ENCODE results near the gene SLCO3A1. TPM values are rescaled to one million over a fixed set of nuclear protein-coding genes. Genes with fewer than 3 reads are reported as not detected.

Gene SLCO3A1
- total and polyA plus RNA-seq, 2 of the 8 experiments (the other 6 are each of a cell fraction or from before 2014, with no cell fraction given) = 15.1 to 20.4 TPM

DNA sequence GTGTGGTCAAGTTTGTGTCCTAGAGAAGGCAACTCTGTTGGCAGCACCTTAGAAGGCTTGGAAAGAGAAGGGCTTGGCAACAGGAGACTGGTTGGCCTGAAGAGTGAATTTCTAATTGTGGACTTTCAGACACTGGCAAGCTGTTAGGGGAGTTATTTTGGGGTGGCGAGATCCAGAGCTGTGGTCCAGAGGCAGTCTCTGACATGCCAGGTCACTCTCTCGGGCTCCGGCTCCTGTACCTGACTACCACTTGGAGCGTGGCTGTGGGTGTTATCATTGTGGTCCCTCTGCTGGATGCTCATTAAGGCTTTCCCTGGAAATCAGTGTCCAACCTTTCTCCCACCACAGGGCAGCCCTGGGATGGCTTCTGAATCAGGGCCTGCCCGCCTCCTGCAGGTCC lies 209.0 kb downstream of the SLCO3A1 start:
- ChIA-PET POLR2A (ENCODE audit: partially characterized antibody) (no interaction called here), CTCF (ENCODE audit: partially characterized antibody) (interaction anchor here (0.9 to 4.6 kb wide), 6 partner anchors 9 to 95 kb away, joined by 3 to 27 read pairs (median 4); no protein-coding TSS in a partner anchor)
- no peak overlapping the region for H2BK12ac ChIP-seq (ENCODE audit: low read depth, low read length)
- TF ChIP-seq RAD21 (IDR thresholded peaks at IDR 0.05 in 1 of 2, conservative IDR thresholded peaks at IDR 0.05 in 1 of 2; ENCODE audit: low read depth in 2 of 2, low read length in 2 of 2) = 0 out of 4 replicates have a peak, but pooled peaks of 1 of the 2 experiments have one; percentile 9
- TF ChIP-seq, protein P1, sequence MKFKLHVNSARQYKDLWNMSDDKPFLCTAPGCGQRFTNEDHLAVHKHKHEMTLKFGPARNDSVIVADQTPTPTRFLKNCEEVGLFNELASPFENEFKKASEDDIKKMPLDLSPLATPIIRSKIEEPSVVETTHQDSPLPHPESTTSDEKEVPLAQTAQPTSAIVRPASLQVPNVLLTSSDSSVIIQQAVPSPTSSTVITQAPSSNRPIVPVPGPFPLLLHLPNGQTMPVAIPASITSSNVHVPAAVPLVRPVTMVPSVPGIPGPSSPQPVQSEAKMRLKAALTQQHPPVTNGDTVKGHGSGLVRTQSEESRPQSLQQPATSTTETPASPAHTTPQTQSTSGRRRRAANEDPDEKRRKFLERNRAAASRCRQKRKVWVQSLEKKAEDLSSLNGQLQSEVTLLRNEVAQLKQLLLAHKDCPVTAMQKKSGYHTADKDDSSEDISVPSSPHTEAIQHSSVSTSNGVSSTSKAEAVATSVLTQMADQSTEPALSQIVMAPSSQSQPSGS (IDR thresholded peaks at IDR 0.05; ENCODE audit: low read length) = no peak
- TF ChIP-seq YY1 (IDR thresholded peaks at IDR 0.05; ENCODE audit: low read depth, low read length) = no peak
- TF ChIP-seq RFX5 (IDR thresholded peaks at IDR 0.05; ENCODE audit: borderline replicate concordance, low read depth, low read length) = no peak
- TF ChIP-seq ZNF274 (IDR thresholded peaks at IDR 0.05; ENCODE audit: borderline replicate concordance, extremely low read depth, low read length) = no peak
- no peak for TF ChIP-seq EP300 (IDR thresholded peaks at IDR 0.05; ENCODE audit: borderline replicate concordance in 1 of 2, low read depth in 2 of 2, low read length in 2 of 2)
- TF ChIP-seq NANOG (IDR thresholded peaks at IDR 0.05; ENCODE audit: insufficient read depth, low read depth, low read length, poor library complexity, severe bottlenecking) = no peak
- H3K4ac ChIP-seq (replicated peaks; ENCODE audit: insufficient read length, low read depth, low read length) = no peak overlapping the region
- H3K36me3 ChIP-seq (ENCODE audit: control insufficient read depth in 2 of 4, insufficient read depth in 4 of 4, low read length in 3 of 4) = no peaks in the 10 kb centered on the region
- no peak overlapping the region for H3K9ac ChIP-seq (replicated peaks in 1 of 4; ENCODE audit: extremely low read depth in 1 of 4, low read depth in 3 of 4, low read length in 3 of 4)
- H3K27ac ChIP-seq (ENCODE audit: low read depth, low read length) = no peak overlapping the region
- H4K8ac ChIP-seq (ENCODE audit: extremely low read depth, insufficient read depth, low read length) = 0 out of 2 replicates have a peak overlapping the region, but pooled peaks have one; percentile 57
- H2BK20ac ChIP-seq (ENCODE audit: low read length) = no peak overlapping the region
- H3K18ac ChIP-seq (ENCODE audit: extremely low read depth, low read length) = no peak overlapping the region
- no peak overlapping the region for H2AFZ ChIP-seq (ENCODE audit: low read length)
- no peaks in the 10 kb centered on the region; a peak in 1 of 4 replicates for H3K79me2 ChIP-seq (ENCODE audit: control insufficient read depth in 1 of 2, insufficient read depth in 2 of 2, low read length in 2 of 2)
- no peak overlapping the region for H3K4me3 ChIP-seq (ENCODE audit: extremely low read depth in 1 of 4, insufficient read depth in 2 of 4, low read depth in 3 of 4, low read length in 4 of 4)
- H4K5ac ChIP-seq (ENCODE audit: insufficient read length, low read depth, low read length) = no peak overlapping the region
- no peak overlapping the region for H2BK5ac ChIP-seq (ENCODE audit: low read depth, low read length)
- DNase-seq (ENCODE audit: low read depth in 1 of 2, low spot score in 2 of 2) (no peak), FAIRE-seq (no peak)
- no peak overlapping the region for H3K23ac ChIP-seq (ENCODE audit: insufficient read length)
- no peaks in the 10 kb centered on the region for H4K20me1 ChIP-seq (replicated peaks in 1 of 2; ENCODE audit: control insufficient read depth in 1 of 2, insufficient read depth in 2 of 2, low read length in 2 of 2)
- no peaks in the 10 kb centered on the region for H3K23me2 ChIP-seq (ENCODE audit: low read depth, low read length)
- no peaks in the 10 kb centered on the region for H3K9me3 ChIP-seq (ENCODE audit: insufficient read depth in 2 of 2, low read depth in 1 of 2, low read length in 1 of 2)
- H3K4me2 ChIP-seq (ENCODE audit: insufficient read depth in 1 of 2, low read depth in 2 of 2, low read length in 2 of 2) = no peak overlapping the region
- 95% methylated on average over 5 of the region's 5 CpGs; no CpG with 5 or more reads in 1 of the 2 experiments for WGBS, 2 experiments (ENCODE audit: extremely low coverage in 1 of 2, insufficient coverage in 1 of 2, insufficient read length in 1 of 2, insufficient replicate concordance in 2 of 2, low coverage in 1 of 2, low lambda C conversion rate in 2 of 2, missing lambda C conversion rate in 1 of 2)
- H3K56ac ChIP-seq (replicated peaks; ENCODE audit: insufficient read length, low read depth, low read length) = no peak overlapping the region
- no peak overlapping the region for H2AK5ac ChIP-seq (ENCODE audit: low read depth, low read length)
- peaks cover 2% of the 10 kb centered on the region; the same call in 1 of the 2 replicates for H3K79me1 ChIP-seq (ENCODE audit: low read depth, low read length)
- no peaks in the 10 kb centered on the region for H3K27me3 ChIP-seq (replicated peaks in 1 of 4; ENCODE audit: control insufficient read depth in 3 of 4, extremely low read depth in 1 of 4, insufficient read depth in 3 of 4, low read length in 3 of 4)
- no peak overlapping the region for H2BK15ac ChIP-seq (ENCODE audit: low read length)
- no peak overlapping the region for H3K14ac ChIP-seq (ENCODE audit: insufficient read length)
- H3K4me1 ChIP-seq (replicated peaks in 1 of 4; ENCODE audit: control insufficient read depth in 3 of 4, insufficient read depth in 4 of 4, low read length in 3 of 4) = no peaks in the 10 kb centered on the region
- H2BK120ac ChIP-seq (replicated peaks; ENCODE audit: low read depth, low read length) = no peak overlapping the region
- peak overlapping the region; percentile 42 for H4K91ac ChIP-seq (replicated peaks; ENCODE audit: insufficient read length, low read length)
